HepG2 (cell line): Measurements from ENCODE around the gene CASP5. TPM values are rescaled to one million over a fixed set of nuclear protein-coding genes. Genes with fewer than 3 reads are reported as not detected.

ENCODE experiments used
- ATAD3A ChIP-seq: sonication (generic); formaldehyde crosslinking; IDR thresholded peaks from 2 replicates; pipeline ENCODE4 v1.4.0; 2020; ENCODE audit warnings: missing genetic modification reagents
- ETV6 ChIP-seq: sonication (generic); formaldehyde crosslinking; conservative IDR thresholded peaks from 2 replicates; pipeline ENCODE4 v1.4.0; 2020; ENCODE audit warnings: missing genetic modification reagents
- HOXA3 ChIP-seq: sonication (generic); formaldehyde crosslinking; IDR thresholded peaks from 2 replicates; pipeline ENCODE4 v1.5.0; 2020; ENCODE audit warnings: missing genetic modification reagents
- NAIF1 ChIP-seq: sonication (generic); formaldehyde crosslinking; IDR thresholded peaks from 2 replicates; pipeline ENCODE4 v1.5.0; 2020; ENCODE audit warnings: mild to moderate bottlenecking, missing genetic modification reagents, borderline replicate concordance
- REL ChIP-seq: sonication (generic); formaldehyde crosslinking; conservative IDR thresholded peaks from 2 replicates; pipeline ENCODE4 v1.8.0; 2022; ENCODE audit warnings: mild to moderate bottlenecking, missing genetic modification reagents, moderate library complexity
- SNAPC2 ChIP-seq: sonication (generic); formaldehyde crosslinking; IDR thresholded peaks from 2 replicates; pipeline ENCODE4 v1.8.1; 2022; ENCODE audit warnings: mild to moderate bottlenecking, missing genetic modification reagents
- SP5 ChIP-seq: IDR thresholded peaks from 2 replicates; pipeline ENCODE4 v1.6.1; 2016; ENCODE audit warnings: low read depth, borderline replicate concordance
- TGIF2 ChIP-seq: IDR thresholded peaks from 2 replicates; pipeline ENCODE4 v1.6.1; 2016; ENCODE audit warnings: control low read depth, missing compliant biosample characterization
- ZFYVE20 ChIP-seq: sonication (generic); formaldehyde crosslinking; IDR thresholded peaks from 2 replicates; pipeline ENCODE4 v1.8.0; 2023; ENCODE audit warnings: low read depth, mild to moderate bottlenecking, moderate library complexity, missing genetic modification reagents, borderline replicate concordance
- ZNF768 ChIP-seq: sonication (generic); formaldehyde crosslinking; IDR thresholded peaks from 2 replicates; pipeline ENCODE4 v1.4.0; 2020; ENCODE audit warnings: missing genetic modification reagents
- polyA plus RNA-seq, 8 experiments: library from polyadenylated mRNA; depleted of rRNA in 3 of 8; stranded (reverse) in 7 of 8; unstranded in 1 of 8; fragments of >200 nt; fragmentation: Illumina TruSeq in 4 of 8; extraction: Trizol in 4 of 8; gene quantifications; 2 replicates each; pipeline versions ENCODE4 v1.2.1 to v1.2.3, GENCODE V29; 2011 to 2016; ENCODE audit warnings: low read depth in 4 of 8, missing spikeins in 1 of 8, mixed read lengths in 1 of 8; ENCODE audit not compliant: insufficient read depth in 1 of 8
- total RNA-seq, 5 experiments: library from RNA; depleted of rRNA; stranded (reverse); fragments of >200 nt; fragmentation: Illumina TruSeq; extraction: Trizol; gene quantifications; 2 replicates each; pipeline ENCODE4 v1.2.3, GENCODE V29; 2016; ENCODE audit warnings: low read depth in 1 of 5
- TF ChIP-seq, protein P1 (sequence below): IDR thresholded peaks from 2 replicates; pipeline ENCODE4 v1.6.1; 2016; ENCODE audit warnings: control low read depth
- TF ChIP-seq, protein P2 (sequence below): sonication (generic); formaldehyde crosslinking; IDR thresholded peaks from 2 replicates; pipeline ENCODE4 v1.8.0; 2022; ENCODE audit warnings: low read depth, missing genetic modification reagents
- TF ChIP-seq, protein P3 (sequence below): sonication (generic); formaldehyde crosslinking; IDR thresholded peaks from 2 replicates; pipeline ENCODE4 v1.5.0; 2020; ENCODE audit warnings: missing genetic modification reagents
- TF ChIP-seq, protein P4 (sequence below): sonication (generic); formaldehyde crosslinking; IDR thresholded peaks from 2 replicates; pipeline ENCODE4 v1.4.0; 2020; ENCODE audit warnings: missing genetic modification reagents
- TF ChIP-seq, protein P5 (sequence below), 2 experiments: fragments of 450-650 bp in 1 of 2; sonication (generic) in 1 of 2; formaldehyde crosslinking in 1 of 2; IDR thresholded peaks; 2 replicates each; pipeline versions ENCODE4 v1.6.1 to v1.8.0; 2016 to 2022; ENCODE audit warnings: antibody characterized with exemption in 1 of 2, mild to moderate bottlenecking in 1 of 2, missing genetic modification reagents in 1 of 2

CASP5 gene
- total and polyA plus RNA-seq, 2 of the 13 experiments (the other 11 are each of a cell fraction or from before 2014, with no cell fraction given): not detected

DNA sequence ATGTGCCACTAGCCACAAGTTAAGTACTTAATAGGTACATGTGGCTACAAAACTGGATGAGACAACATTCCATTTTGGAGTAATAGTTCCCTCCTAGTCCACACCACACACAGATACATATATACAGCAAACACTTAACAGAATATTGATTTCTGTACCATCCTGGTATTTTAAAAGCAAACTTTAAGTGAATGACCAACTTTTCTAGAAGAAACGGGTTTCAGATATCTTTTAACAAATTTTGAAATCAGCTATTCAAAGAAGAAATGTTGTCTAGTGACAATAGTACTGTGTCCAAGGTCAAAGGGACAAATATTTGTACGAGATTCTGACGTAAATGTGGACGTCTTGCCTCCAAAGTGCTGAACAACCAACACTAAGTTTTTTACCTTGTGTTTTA lies 34.5 kb upstream of the CASP5 start (continued):
- TF ChIP-seq NAIF1 (CRISPR knock-in tag) (no peak), REL (no peak), SP5 (CRISPR knock-in tag) (no peak), ATAD3A (CRISPR knock-in tag) (no peak), ZNF768 (CRISPR knock-in tag) (no peak), ZFYVE20 (CRISPR knock-in tag) (no peak), HOXA3 (CRISPR knock-in tag) (no peak), TGIF2 (CRISPR knock-in tag) (no peak), ETV6 (CRISPR knock-in tag) (no peak), SNAPC2 (CRISPR knock-in tag) (no peak)
- TF ChIP-seq, protein P1, sequence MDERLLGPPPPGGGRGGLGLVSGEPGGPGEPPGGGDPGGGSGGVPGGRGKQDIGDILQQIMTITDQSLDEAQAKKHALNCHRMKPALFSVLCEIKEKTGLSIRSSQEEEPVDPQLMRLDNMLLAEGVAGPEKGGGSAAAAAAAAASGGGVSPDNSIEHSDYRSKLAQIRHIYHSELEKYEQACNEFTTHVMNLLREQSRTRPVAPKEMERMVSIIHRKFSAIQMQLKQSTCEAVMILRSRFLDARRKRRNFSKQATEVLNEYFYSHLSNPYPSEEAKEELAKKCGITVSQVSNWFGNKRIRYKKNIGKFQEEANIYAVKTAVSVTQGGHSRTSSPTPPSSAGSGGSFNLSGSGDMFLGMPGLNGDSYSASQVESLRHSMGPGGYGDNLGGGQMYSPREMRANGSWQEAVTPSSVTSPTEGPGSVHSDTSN (CRISPR knock-in tag): no peak
- TF ChIP-seq, protein P2, sequence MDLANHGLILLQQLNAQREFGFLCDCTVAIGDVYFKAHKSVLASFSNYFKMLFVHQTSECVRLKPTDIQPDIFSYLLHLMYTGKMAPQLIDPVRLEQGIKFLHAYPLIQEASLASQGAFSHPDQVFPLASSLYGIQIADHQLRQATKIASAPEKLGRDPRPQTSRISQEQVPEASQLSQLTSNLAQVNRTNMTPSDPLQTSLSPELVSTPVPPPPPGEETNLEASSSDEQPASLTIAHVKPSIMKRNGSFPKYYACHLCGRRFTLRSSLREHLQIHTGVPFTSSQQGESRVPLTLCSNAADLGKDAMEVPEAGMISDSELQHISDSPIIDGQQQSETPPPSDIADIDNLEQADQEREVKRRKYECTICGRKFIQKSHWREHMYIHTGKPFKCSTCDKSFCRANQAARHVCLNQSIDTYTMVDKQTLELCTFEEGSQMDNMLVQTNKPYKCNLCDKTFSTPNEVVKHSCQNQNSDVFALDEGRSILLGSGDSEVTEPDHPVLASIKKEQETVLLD (CRISPR knock-in tag): no peak
- TF ChIP-seq, protein P3, sequence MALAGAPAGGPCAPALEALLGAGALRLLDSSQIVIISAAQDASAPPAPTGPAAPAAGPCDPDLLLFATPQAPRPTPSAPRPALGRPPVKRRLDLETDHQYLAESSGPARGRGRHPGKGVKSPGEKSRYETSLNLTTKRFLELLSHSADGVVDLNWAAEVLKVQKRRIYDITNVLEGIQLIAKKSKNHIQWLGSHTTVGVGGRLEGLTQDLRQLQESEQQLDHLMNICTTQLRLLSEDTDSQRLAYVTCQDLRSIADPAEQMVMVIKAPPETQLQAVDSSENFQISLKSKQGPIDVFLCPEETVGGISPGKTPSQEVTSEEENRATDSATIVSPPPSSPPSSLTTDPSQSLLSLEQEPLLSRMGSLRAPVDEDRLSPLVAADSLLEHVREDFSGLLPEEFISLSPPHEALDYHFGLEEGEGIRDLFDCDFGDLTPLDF (CRISPR knock-in tag): no peak
- TF ChIP-seq, protein P4, sequence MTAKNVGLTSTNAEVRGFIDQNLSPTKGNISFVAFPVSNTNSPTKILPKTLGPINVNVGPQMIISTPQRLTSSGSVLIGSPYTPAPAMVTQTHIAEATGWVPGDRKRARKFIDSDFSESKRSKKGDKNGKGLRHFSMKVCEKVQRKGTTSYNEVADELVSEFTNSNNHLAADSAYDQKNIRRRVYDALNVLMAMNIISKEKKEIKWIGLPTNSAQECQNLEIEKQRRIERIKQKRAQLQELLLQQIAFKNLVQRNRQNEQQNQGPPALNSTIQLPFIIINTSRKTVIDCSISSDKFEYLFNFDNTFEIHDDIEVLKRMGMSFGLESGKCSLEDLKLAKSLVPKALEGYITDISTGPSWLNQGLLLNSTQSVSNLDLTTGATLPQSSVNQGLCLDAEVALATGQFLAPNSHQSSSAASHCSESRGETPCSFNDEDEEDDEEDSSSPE (CRISPR knock-in tag): no peak
- TF ChIP-seq, protein P5, sequence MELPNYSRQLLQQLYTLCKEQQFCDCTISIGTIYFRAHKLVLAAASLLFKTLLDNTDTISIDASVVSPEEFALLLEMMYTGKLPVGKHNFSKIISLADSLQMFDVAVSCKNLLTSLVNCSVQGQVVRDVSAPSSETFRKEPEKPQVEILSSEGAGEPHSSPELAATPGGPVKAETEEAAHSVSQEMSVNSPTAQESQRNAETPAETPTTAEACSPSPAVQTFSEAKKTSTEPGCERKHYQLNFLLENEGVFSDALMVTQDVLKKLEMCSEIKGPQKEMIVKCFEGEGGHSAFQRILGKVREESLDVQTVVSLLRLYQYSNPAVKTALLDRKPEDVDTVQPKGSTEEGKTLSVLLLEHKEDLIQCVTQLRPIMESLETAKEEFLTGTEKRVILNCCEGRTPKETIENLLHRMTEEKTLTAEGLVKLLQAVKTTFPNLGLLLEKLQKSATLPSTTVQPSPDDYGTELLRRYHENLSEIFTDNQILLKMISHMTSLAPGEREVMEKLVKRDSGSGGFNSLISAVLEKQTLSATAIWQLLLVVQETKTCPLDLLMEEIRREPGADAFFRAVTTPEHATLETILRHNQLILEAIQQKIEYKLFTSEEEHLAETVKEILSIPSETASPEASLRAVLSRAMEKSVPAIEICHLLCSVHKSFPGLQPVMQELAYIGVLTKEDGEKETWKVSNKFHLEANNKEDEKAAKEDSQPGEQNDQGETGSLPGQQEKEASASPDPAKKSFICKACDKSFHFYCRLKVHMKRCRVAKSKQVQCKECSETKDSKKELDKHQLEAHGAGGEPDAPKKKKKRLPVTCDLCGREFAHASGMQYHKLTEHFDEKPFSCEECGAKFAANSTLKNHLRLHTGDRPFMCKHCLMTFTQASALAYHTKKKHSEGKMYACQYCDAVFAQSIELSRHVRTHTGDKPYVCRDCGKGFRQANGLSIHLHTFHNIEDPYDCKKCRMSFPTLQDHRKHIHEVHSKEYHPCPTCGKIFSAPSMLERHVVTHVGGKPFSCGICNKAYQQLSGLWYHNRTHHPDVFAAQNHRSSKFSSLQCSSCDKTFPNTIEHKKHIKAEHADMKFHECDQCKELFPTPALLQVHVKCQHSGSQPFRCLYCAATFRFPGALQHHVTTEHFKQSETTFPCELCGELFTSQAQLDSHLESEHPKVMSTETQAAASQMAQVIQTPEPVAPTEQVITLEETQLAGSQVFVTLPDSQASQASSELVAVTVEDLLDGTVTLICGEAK (IDR thresholded peaks at IDR 0.05): no peak
- TF ChIP-seq, protein P5 (CRISPR knock-in tag; IDR thresholded peaks at IDR 0.05): no peak
